Activated T-helper 17 cell treated with anti-CD3 and anti-CD28 coated beads, Interleukin-2, amount 50 U/mL, for 72 hours (primary cell): Measurements from ENCODE around the gene ADCY7. TPM values are rescaled to one million over a fixed set of nuclear protein-coding genes. Genes with fewer than 3 reads are reported as not detected.

ENCODE experiments used
- ATAC-seq: fragments of 150-1000 bp; cut with Tn5 transposase; replicated peaks from 2 replicates; pipeline ENCODE4 v1.10.0; 2021; ENCODE audit warnings: mild to moderate bottlenecking, moderate library complexity
- H3K27ac Mint-ChIP-seq: one replicate; pipeline ENCODE4 v1.8.0; 2022; ENCODE audit warnings: mixed read lengths
- H3K27me3 Mint-ChIP-seq: one replicate; pipeline ENCODE4 v1.8.0; 2022; ENCODE audit warnings: mixed read lengths
- H3K36me3 Mint-ChIP-seq: one replicate; pipeline ENCODE4 v1.8.0; 2022; ENCODE audit warnings: low read depth, mild to moderate bottlenecking, mixed read lengths
- H3K4me1 Mint-ChIP-seq: one replicate; pipeline ENCODE4 v1.8.0; 2022; ENCODE audit warnings: mixed read lengths
- H3K4me3 Mint-ChIP-seq: one replicate; pipeline ENCODE4 v1.8.0; 2022; ENCODE audit warnings: mild to moderate bottlenecking, mixed read lengths
- H3K9me3 Mint-ChIP-seq: one replicate; pipeline ENCODE4 v1.8.0; 2022; ENCODE audit warnings: mixed read lengths
- total RNA-seq, 2 donors: library from RNA; stranded (reverse); gene quantifications; one replicate each; pipeline ENCODE4 v1.2.3, GENCODE V29; 2022

Gene ADCY7
- total RNA-seq, 2 donors from 2014 or later: 156 to 173 TPM

DNA sequence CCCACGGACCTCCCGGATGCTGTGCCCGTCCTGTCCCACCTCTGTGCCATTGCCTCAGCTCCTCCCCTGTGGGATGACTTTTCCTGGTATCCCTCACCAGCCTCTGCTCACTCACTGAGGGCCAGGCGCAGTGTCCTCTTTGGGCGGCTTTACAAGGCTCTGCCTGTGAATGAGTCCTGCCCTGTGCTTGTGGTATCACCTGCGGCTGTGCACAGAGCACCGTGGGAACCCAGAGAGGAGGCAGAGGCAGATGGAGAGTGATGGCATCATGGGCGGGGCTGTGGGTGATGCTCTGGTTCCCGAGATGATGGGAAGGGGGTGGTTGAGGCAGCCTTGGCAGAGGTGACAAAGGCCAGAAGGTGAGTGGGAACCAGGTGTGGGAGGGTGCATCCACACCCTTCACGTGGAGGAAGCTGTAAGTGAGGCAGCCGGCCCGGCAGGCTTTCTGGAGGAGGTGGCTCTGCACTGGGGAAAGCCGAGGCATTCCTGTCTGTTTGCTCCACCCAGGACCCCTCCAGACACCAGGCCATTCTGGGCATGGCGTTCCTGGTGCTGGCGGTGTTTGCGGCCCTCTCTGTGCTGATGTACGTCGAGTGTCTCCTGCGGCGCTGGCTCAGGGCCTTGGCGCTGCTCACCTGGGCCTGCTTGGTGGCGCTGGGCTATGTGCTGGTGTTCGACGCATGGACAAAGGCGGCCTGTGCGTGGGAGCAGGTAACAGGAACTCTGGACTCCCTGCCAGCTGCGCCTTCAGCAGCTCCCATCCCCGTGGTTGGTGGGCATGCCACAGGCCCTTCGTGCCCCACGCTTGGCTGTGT is 23.8 kb downstream of the ADCY7 start:
- Mint-ChIP-seq H3K9me3 (no peaks in the 10 kb centered on the region), H3K4me3 (no peak overlapping the region), H3K27me3 (no peaks in the 10 kb centered on the region), H3K4me1 (peaks cover 5% of the 10 kb centered on the region), H3K27ac (no peak overlapping the region), H3K36me3 (peaks cover 95% of the 10 kb centered on the region)
- no peak for ATAC-seq

DNA sequence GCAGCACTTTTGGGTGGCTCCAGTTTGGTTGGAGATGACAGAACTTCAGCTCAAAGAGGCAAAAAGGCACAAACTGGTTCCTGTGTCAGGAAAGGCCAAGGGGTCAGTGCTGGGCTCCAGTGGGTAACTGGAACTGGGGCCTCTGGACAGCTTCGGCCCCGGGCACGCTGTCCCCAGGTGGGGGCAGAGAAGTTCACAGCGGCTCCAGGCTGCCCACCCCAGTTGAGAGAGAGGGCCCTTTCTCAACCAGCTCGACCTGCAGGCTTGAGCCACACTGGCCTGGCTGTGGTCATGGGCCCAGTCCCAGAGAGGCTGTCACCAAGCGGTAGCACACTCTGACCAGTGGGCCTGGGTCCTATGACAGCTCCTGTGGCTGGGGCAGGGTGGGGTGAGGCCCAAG is 24.5 kb downstream of the ADCY7 start:
- no peak for ATAC-seq
- Mint-ChIP-seq H3K27ac (no peak overlapping the region), H3K36me3 (peaks cover 95% of the 10 kb centered on the region), H3K9me3 (no peaks in the 10 kb centered on the region), H3K27me3 (no peaks in the 10 kb centered on the region), H3K4me3 (no peak overlapping the region), H3K4me1 (peaks cover 4% of the 10 kb centered on the region)

DNA sequence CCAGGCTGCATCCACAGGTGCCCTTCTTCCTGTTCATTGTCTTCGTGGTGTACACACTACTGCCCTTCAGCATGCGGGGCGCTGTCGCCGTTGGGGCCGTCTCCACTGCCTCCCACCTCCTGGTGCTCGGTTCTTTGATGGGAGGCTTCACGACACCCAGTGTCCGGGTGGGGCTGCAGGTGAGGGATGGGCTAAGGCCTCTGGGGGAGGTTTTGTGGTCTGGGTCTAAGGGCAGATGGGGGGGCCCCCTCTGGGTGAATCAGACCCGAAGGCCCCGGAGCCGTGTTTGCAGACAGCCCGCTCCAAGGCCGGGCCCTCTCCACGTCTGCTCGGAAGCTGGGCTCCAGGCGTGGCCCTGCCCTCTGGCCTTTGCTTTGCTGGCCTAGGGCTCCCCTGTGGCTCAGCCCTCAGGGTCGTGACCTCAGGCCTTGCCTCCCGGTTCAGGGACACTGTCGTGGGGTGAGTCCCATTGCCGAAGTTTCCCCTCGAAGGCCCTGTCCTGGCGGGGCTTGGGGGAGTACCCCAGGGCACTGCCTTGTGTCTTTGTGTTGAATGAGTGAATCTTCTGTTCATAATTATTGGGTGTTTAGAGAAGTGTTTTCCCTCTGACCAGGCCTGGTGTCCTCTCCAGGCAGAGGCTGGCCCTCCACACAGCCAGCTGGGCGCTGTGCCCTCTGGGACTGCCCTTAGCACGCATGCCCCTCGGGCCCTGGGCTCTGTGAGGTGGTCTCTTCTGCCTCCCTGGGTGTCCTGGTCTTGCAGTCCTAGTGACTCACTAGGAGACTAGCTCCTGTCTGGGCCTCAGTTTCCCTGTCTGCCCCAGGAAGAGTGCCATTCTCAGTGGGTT is 25.6 kb downstream of the ADCY7 start:
- Mint-ChIP-seq H3K27ac (no peak overlapping the region), H3K4me3 (no peak overlapping the region), H3K36me3 (peaks cover 95% of the 10 kb centered on the region), H3K4me1 (peaks cover 4% of the 10 kb centered on the region), H3K27me3 (no peaks in the 10 kb centered on the region), H3K9me3 (no peaks in the 10 kb centered on the region)
- ATAC-seq: no peak

DNA sequence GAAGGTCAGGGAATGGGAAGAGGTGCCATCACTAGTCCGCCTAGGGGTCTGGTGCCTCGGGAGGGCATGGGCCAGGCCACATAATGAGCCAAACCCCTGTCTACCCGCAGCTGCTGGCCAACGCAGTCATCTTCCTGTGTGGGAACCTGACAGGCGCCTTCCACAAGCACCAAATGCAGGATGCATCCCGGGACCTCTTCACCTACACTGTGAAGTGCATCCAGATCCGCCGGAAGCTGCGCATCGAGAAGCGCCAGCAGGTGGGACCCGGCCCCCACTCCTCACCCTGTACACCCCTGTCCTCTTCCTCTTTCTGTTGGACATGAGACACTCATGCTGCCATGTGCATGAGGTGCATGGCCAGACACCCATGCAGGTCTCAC is 26.2 kb downstream of the ADCY7 start:
- no peak for ATAC-seq
- H3K4me1 Mint-ChIP-seq: peaks cover 4% of the 10 kb centered on the region
- peaks cover 95% of the 10 kb centered on the region for H3K36me3 Mint-ChIP-seq
- H3K27me3 Mint-ChIP-seq: no peaks in the 10 kb centered on the region
- no peak overlapping the region for H3K4me3 Mint-ChIP-seq
- peak overlapping the region; percentile 30 for H3K27ac Mint-ChIP-seq
- no peaks in the 10 kb centered on the region for H3K9me3 Mint-ChIP-seq

DNA sequence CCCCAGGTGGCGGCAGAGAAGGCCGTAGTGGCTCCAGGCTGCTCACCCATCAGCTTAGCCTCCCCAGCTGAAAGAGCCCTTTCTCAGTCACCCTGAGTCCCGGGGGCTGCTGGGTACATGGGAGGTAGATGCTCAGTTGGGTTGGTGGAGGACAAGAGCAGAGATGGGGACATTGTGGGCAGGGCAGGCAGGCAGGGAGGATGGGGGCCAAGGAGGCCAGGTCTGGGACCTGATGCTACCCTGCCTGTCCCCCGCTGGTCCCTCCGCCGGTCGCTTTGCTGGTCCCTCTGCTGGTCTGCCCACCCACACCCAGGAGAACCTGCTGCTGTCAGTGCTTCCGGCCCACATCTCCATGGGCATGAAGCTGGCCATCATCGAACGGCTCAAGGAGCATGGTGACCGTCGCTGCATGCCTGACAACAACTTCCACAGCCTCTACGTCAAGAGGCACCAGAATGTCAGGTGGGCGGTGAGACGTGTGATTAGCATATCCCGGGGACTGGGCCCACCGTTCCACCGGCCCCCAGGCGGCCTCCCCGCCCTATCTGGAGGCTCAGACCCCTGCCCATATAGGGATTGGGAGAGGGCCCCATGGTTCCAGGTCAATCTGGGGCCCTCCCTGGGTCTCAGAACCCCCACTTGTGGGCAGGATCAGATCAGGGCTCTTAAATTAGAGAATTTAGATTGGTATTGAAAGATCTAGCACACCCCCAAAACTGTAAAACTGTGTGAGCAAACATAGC is 26.9 kb downstream of the ADCY7 start:
- peaks cover 4% of the 10 kb centered on the region for H3K4me1 Mint-ChIP-seq

DNA sequence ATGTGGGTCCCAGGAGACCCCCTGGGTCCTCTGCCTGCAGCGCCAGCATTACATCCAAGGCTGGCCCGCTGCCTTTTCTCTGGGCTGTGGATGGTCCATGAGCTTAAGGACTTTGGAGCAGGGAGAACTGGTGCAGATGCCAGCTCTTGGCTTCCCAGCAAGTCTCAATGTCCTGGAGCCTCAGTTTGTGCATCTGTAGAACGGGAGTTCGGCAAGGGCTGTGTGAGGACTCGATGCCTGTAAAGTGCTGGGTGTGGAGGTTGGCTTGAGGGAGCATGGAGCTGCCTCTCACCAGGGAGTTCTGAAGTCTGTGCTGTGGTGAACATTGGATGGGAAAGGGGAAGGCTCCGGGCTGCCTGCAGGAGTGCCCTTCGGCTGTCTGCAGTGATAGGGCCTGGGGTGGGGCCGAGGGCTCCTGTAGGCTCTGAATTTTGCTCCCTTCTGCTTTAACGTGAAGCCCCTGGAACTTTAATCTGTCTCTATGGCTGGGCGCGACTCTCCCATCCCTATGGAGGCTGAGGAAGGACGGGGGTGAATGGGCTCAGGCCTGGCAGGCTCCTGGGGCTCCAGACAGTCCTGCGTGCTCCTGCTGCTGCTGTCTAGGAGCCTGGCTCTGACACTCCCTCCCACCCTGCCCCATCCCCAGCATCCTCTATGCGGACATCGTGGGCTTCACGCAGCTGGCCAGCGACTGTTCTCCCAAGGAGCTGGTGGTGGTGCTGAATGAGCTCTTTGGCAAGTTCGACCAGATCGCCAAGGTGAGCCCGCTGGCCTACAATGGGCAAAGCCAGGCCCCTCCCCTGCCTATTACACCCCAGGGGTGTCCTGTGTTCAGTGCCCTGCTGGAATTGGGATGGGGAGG is 27.9 kb downstream of the ADCY7 start:
- H3K4me1 Mint-ChIP-seq: peaks cover 4% of the 10 kb centered on the region
- H3K27me3 Mint-ChIP-seq: no peaks in the 10 kb centered on the region
- H3K36me3 Mint-ChIP-seq: peaks cover 88% of the 10 kb centered on the region
- no peak for ATAC-seq
- H3K4me3 Mint-ChIP-seq: no peak overlapping the region
- peak overlapping the region; percentile 71 for H3K27ac Mint-ChIP-seq
- no peaks in the 10 kb centered on the region for H3K9me3 Mint-ChIP-seq

More for the DNA sequence above, 26.9 kb downstream of the ADCY7 start:
- no peak for ATAC-seq
- Mint-ChIP-seq H3K9me3 (no peaks in the 10 kb centered on the region), H3K4me3 (no peak overlapping the region), H3K27ac (peak overlapping the region; percentile 30), H3K36me3 (peaks cover 94% of the 10 kb centered on the region), H3K27me3 (no peaks in the 10 kb centered on the region)

DNA sequence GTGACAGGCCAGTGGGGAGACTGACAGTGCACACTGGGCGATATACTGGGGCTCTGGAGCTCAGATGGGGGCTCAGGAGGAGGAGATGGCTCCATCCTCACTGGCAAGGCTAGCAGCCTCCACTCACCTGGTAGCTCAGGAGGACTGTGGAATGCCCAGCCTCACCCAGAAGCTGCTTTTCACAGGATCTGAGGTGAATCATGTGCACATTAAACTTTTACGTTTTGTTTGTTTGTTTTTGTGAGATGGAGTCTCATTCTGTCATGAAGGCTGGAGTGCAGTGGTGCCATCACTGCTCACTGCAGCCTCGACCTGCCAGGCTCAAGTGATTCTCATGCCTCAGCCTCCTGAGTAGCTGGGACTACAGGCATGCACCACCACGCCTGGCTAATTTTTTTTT is 28.6 kb downstream of the ADCY7 start:
- no peak overlapping the region for H3K27ac Mint-ChIP-seq
- peaks cover 81% of the 10 kb centered on the region for H3K36me3 Mint-ChIP-seq

DNA sequence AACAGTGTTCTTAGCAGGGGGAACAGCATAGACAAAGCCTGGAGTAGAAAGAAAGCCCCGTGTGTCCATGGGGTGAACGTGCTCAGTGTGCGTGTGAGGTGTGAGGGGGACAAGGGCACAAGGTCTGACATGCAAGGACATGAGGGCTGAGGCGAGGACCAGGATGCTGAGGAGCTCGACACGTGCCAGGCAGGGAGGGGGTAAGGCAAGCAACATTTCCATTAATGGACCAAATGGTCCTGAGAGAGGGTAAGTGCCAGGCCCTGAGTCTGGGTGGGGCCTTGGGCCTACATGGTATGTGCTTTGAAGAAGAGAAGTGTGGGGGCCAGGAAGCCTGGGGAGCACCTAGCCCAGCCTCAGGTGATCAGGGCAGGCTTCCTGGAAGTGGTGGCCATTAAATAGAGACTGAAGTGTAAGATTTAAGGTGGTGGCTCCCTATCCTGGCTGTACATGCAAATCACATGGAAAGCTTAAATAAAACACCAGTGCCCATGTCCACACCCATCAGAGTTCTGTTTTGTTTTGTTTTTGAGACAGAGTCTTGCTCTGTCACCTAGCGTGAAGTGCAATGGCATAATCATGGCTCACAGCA is 29.3 kb downstream of the ADCY7 start:
- Mint-ChIP-seq H3K27me3 (no peaks in the 10 kb centered on the region), H3K4me3 (no peak overlapping the region), H3K4me1 (no peaks in the 10 kb centered on the region), H3K9me3 (no peaks in the 10 kb centered on the region), H3K36me3 (peaks cover 81% of the 10 kb centered on the region), H3K27ac (peak overlapping the region; percentile 66)
- ATAC-seq: no peak

More for the DNA sequence above, 28.6 kb downstream of the ADCY7 start:
- ATAC-seq: no peak
- Mint-ChIP-seq H3K9me3 (no peaks in the 10 kb centered on the region), H3K4me1 (peaks cover 3% of the 10 kb centered on the region), H3K27me3 (no peaks in the 10 kb centered on the region), H3K4me3 (no peak overlapping the region)

DNA sequence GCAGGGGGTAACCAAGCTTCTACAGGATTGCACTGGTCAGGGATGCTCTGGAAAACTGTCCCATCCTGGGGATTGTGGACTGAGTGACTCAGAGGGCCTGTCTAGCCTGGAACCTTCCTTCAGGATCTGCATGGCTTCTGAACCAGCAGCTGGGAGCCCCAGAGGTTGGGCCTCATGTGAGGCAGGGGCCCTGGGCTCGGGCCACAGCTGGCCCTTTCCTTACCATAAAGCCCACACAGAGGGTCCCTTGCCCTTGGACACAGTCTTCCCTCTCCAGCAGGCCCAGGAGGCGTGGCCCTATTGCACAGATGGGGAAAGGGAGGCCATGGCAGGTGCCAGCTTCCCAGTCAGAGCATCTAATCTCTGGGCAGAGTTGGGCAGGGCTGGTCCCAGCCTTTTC is 30.5 kb downstream of the ADCY7 start:
- peak overlapping the region; percentile 66 for H3K27ac Mint-ChIP-seq
- no peak overlapping the region for H3K4me3 Mint-ChIP-seq

DNA sequence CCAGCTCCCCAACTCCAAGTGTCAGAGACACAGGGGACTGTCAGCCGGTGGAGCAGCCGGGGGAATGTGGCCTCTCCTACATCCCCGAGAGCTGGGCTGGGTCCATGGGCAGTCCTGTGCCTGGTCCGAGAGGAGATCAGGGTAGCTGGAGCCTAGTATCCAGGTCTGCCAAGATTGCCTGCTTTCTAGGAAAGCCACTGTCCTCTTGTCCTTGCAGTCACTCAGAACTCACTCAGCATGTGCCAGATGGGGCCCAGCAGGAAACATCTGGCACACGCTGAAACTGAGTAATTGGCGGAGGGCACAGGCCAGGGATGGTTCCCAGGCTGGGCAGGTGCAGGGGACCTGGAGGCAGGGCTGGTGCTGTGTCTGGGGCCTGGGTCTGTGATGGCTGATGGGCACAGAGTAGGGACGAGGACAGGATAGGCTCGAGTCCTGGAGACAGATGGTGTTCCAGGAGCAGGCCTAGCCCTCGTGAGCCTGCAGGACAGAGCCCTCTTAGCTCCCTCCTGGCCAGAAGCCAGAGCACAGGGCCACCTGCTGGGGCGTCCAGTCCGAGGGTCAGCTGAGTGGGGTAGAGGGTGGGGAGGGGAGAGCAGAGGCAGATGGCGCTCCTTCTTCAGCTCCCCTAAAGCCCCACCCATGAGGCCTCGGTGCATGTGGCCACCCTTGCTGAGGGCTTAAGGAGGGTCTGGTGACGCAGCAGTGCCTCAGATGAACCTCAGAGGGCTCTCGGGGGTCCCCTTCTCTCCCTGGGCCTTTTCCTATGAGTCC is 31.1 kb downstream of the ADCY7 start:
- H3K27ac Mint-ChIP-seq: peak overlapping the region; percentile 66

More for the DNA sequence above, 30.5 kb downstream of the ADCY7 start:
- Mint-ChIP-seq H3K9me3 (no peaks in the 10 kb centered on the region), H3K27me3 (no peaks in the 10 kb centered on the region), H3K4me1 (no peaks in the 10 kb centered on the region), H3K36me3 (peaks cover 83% of the 10 kb centered on the region)
- no peak for ATAC-seq

DNA sequence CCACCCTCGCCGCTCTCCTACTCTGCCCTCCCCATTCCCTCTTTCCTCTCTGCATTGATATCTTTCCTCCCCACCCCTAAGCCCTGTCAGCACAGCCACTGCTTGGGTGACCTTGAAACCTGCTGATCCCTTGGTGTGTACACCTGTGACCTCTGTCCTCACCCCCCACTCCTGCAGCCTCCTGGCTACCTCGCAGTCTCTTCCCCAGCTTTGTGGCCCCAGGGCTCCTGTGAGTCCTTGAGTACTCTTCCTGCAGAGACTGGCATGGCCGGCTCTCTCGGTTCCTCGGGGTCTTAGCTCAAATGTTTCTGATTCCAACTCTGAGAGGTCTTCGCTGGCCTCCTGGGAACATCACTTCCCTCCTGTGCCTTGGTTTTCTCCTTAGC is 31.7 kb downstream of the ADCY7 start:
- Mint-ChIP-seq H3K4me3 (no peak overlapping the region), H3K36me3 (peaks cover 83% of the 10 kb centered on the region), H3K9me3 (no peaks in the 10 kb centered on the region), H3K27ac (peak overlapping the region; percentile 36), H3K4me1 (no peaks in the 10 kb centered on the region), H3K27me3 (no peaks in the 10 kb centered on the region)
- ATAC-seq: no peak

More for the DNA sequence above, 31.1 kb downstream of the ADCY7 start:
- no peaks in the 10 kb centered on the region for H3K27me3 Mint-ChIP-seq
- H3K36me3 Mint-ChIP-seq: peaks cover 83% of the 10 kb centered on the region
- no peak for ATAC-seq
- H3K9me3 Mint-ChIP-seq: no peaks in the 10 kb centered on the region
- no peak overlapping the region for H3K4me3 Mint-ChIP-seq
- no peaks in the 10 kb centered on the region for H3K4me1 Mint-ChIP-seq

DNA sequence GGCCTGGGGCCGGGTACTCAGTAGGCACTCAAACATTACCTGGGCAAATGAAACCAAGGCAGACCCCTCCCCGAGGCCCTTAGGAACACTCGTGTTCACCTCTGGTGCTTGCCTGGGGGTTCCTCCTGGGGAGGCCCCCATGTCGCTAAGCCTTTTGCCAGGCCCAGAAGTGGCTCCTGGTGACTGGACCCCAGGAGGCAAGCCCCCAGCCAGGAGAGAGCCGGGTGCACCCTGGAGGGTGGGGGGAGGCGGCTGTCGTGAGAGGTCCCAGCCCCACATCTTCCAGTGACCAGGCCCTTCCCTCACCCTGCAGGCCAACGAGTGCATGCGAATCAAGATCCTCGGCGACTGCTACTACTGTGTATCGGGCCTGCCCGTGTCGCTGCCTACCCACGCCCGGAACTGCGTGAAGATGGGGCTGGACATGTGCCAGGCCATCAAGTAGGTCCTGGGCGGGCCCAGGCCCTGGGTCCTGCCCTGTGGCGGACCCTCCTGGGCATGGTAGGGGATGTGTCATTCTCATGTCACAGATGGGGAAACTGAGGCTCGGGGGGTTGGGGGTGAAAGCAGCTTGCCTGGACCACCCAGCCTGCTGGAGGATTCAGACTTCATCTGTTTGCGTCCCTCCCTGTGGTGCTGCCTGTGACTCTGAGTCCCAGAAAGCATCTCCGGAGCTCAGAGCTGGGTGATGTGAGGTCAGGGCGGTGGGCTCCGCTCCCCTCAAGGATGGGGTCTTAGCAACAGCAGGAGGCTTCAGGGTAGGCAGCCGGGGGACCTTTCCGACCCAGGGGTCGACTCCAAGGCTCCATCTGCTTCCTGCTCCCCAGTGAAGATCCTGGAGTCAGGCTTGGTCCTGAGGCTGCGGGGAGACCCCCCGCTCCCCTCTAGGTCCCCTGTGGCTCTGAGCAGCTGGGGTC is 32.5 kb downstream of the ADCY7 start:
- peaks cover 83% of the 10 kb centered on the region for H3K36me3 Mint-ChIP-seq
- H3K9me3 Mint-ChIP-seq: no peaks in the 10 kb centered on the region
- no peaks in the 10 kb centered on the region for H3K4me1 Mint-ChIP-seq
- no peak overlapping the region for H3K27ac Mint-ChIP-seq
- ATAC-seq: no peak
- no peak overlapping the region for H3K4me3 Mint-ChIP-seq
- H3K27me3 Mint-ChIP-seq: no peaks in the 10 kb centered on the region
